ENCODE data around the gene EMC7.

Gene EMC7

DNA sequence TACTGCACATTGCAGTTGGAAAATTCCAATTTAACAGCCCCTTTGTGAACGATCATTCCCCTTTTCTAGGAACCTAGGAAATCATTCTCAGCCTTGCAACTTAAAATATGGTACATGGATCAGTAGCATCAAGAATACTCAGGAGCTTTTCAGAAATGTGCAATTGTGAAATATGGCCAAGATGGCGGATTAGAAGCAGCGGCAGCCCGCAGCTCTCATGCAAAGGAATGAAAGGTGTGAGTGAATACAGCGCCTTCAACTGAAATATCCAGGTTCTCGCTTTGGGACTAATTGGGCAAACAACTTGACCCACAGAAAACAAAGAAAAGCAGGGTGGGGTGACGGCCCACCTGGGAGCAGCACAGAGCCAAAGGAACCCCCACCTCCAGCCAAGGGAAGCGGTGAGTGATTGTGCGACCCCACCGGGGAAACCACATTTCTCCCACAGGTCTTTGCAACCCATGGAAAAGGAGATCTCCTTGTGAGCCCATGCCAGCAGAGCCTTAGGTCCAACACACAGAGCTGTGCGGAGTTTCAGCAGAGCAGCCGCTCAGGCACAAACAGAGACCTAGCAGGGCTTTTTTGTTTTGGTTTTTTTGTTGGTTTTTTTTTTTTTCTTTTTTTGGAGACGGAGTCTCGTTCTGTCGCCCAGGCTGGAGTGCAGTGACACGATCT lies 55.1 kb downstream of the EMC7 start:
- no peaks in the 10 kb centered on the region for H3K4me1 Mint-ChIP-seq
- H3K9me3 Mint-ChIP-seq, result peaks cover 21% of the 10 kb centered on the region
- H3K36me3 Mint-ChIP-seq (ENCODE audit: insufficient read depth), result peaks cover 4% of the 10 kb centered on the region
- ATAC-seq (replicated peaks; ENCODE audit: extremely low read depth, poor library complexity, severe bottlenecking) (no peak), DNase-seq (ENCODE audit: low spot score in 2 of 2) (no peak)
- H3K4me3 Mint-ChIP-seq, result no peak overlapping the region
- peaks cover 12% of the 10 kb centered on the region for H3K27me3 Mint-ChIP-seq
- H3K27ac Mint-ChIP-seq (ENCODE audit: low read depth), result no peak overlapping the region

DNA sequence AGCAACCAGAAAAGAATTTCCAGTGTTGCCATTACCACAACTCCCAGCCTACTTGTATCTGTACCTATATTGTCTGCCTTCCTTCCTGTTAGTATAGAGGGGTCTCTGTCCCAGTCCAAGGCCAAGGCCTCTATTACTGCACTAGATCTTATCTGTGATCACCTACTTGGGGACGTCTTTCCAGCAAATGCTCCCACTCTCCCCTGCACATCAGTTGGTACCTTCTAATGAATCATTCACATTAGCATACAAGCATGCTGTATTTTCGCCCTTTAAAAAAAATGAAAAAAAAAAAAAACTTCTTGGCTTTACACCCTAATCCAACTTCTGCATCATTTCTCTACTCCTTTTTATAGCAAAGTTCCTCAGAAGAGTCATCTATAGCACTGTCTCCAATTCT lies 57.8 kb downstream of the EMC7 start:
- DNase-seq (ENCODE audit: low spot score in 2 of 2) (no peak), ATAC-seq (replicated peaks; ENCODE audit: extremely low read depth, poor library complexity, severe bottlenecking) (no peak)
- peaks cover 9% of the 10 kb centered on the region for H3K4me1 Mint-ChIP-seq
- H3K4me3 Mint-ChIP-seq, result no peak overlapping the region
- H3K9me3 Mint-ChIP-seq, result no peaks in the 10 kb centered on the region
- peaks cover 4% of the 10 kb centered on the region for H3K36me3 Mint-ChIP-seq (ENCODE audit: insufficient read depth)
- H3K27ac Mint-ChIP-seq (ENCODE audit: low read depth), result no peak overlapping the region
- no peaks in the 10 kb centered on the region for H3K27me3 Mint-ChIP-seq

DNA sequence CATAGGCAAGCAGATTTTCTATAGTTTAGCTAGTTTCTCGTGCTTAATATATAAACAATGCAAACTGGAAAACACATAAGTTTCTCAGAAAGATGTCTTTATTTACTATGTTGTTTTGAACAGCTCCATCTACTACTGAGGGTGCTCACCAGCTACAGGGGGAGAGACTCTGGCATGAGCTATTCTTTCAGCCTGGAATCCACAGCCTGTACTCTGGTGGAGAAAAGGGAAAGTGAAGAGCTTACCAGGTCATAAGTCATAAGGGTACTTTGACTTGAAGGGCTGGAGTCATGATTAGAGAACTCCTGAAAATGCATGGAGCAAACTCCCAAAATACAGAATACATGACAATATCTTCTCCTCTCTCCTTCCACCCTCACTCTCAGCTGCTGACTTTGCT lies 58.3 kb downstream of the EMC7 start:
- DNase-seq (ENCODE audit: low spot score in 2 of 2) (no peak), ATAC-seq (replicated peaks; ENCODE audit: extremely low read depth, poor library complexity, severe bottlenecking) (no peak)
- H3K4me3 Mint-ChIP-seq, result no peak overlapping the region
- H3K36me3 Mint-ChIP-seq (ENCODE audit: insufficient read depth), result peaks cover 4% of the 10 kb centered on the region
- H3K27me3 Mint-ChIP-seq, result no peaks in the 10 kb centered on the region
- no peaks in the 10 kb centered on the region for H3K9me3 Mint-ChIP-seq
- peaks cover 9% of the 10 kb centered on the region for H3K4me1 Mint-ChIP-seq
- H3K27ac Mint-ChIP-seq (ENCODE audit: low read depth), result no peak overlapping the region

DNA sequence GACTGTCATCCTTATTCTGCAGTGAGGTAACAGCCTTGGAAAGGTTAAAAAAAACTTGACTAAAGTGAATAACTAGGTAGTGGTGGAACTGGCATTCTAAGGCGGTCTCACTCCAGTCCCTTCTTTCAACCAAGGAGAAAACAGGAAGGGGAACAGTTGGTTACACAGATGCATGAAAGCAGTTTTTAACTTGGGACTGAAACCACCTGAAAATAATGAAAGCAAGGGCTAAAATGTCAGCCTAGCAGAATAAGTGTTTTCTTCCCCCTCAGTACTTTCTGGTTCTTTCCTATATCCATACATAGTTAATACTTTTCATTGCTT lies 61.9 kb downstream of the EMC7 start:
- H3K27ac Mint-ChIP-seq (ENCODE audit: low read depth), result peak overlapping the region; percentile 85
- peaks cover 2% of the 10 kb centered on the region for H3K36me3 Mint-ChIP-seq (ENCODE audit: insufficient read depth)
- DNase-seq (ENCODE audit: low spot score in 2 of 2) (no peak), ATAC-seq (replicated peaks; ENCODE audit: extremely low read depth, poor library complexity, severe bottlenecking) (no peak)
- H3K9me3 Mint-ChIP-seq, result no peaks in the 10 kb centered on the region
- H3K4me3 Mint-ChIP-seq, result peak overlapping the region; percentile 84
- H3K4me1 Mint-ChIP-seq, result peaks cover 15% of the 10 kb centered on the region
- no peaks in the 10 kb centered on the region for H3K27me3 Mint-ChIP-seq

DNA sequence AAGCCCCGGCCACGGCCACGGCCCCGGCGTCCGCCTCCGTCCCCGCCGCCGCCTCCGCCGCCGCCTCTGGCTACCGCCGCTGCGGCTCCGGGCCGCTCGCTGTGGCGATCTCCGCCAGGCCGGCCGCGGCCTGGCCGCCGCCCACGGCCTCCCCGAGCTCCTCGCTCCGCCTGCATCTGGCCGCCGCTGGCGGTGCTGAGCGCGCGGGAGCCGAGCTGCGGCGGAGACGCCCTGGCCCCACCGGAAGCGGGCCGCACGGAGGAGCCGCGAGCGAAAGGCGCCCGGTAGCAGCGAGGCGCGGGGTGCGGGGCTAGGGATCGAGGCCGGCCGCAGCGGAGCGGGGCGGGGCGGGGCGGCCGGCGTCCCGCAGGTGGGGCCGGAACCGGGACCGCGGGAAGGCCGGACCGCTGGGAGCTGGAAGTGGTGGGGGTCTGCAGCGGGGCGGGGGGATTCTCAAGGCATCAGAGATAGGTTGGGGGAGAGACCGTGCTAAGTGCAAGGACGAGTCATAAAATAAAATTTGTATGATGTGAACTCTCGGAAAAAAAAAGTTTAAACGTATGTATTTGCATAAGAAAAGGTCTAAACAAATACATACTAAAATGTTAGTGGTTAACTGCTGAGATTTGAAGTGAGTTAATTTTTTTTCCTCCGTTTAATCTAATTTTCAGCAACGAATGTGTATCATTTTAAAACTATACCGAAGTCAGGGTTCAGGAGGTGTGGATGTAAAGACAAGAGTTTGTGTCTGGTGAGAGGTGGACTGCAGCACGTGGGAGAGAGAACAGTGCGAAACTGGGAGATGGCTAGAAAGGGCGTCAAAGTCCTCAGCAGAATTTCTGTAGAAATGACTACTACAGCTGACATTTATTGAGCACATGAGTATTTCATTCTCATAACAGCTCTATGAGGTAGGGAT lies 62.5 kb downstream of the EMC7 start, which contains the start of gene AVEN:
Gene AVEN, minus strand, starts transcription at position 334 of the 919 bp plus-strand sequence. Its CDS starts 158 bp downstream, at position 176.
- peak in 1 of 2 donors; percentile 30 for DNase-seq (ENCODE audit: low spot score in 2 of 2)

DNA sequence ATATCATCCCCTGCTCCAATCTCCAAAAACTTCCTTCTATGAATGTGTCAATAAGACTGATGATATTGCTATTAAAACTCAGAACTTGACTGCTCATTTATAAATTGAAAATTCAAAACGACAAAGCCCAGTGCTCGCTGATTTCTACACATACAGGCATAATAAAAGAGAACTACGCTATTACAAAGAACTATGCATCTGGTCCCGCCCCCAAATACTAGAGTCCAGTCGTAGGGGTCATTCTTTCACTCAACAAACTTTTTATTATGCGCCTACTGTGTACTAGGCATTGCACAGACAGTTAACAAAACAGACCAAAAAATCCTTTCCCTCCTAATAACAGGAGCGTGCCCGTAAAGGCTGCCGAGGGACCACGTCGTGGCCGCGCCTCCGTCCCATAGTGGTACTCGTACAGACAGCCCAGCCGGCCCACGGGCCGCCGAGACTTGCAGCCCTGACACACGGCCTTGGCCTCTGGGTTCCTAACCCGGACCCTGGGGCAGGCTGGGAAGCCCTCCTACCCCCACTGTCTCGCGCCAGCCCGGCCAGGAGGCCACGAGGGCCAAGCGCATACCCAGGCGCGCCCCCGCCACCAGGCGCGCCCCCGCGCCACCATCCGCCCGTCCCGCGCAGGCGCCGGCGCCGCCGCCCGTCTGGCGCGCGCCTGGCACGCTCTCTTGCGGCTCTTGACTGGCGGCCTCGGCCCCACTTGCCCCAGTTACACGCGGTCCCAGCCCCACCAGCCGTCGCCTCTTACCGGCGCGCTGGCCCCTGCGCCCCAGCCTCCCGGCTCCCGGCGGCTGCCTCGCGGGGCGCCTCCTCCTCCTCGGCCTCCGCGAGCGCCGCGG lies 63.4 kb downstream of the EMC7 start:
- DNase-seq (ENCODE audit: low spot score in 2 of 2) (peak; percentile 44 to 58), ATAC-seq (replicated peaks; ENCODE audit: extremely low read depth, poor library complexity, severe bottlenecking) (peak; percentile 85)
- peaks cover 2% of the 10 kb centered on the region for H3K36me3 Mint-ChIP-seq (ENCODE audit: insufficient read depth)
- H3K27me3 Mint-ChIP-seq, result no peaks in the 10 kb centered on the region
- peak overlapping the region; percentile 84 for H3K4me3 Mint-ChIP-seq
- H3K27ac Mint-ChIP-seq (ENCODE audit: low read depth), result peak overlapping the region; percentile 80
- H3K4me1 Mint-ChIP-seq, result peaks cover 15% of the 10 kb centered on the region
- no peaks in the 10 kb centered on the region for H3K9me3 Mint-ChIP-seq

More for the DNA sequence above, 62.5 kb downstream of the EMC7 start, which contains the start of gene AVEN:
- H3K27ac Mint-ChIP-seq (ENCODE audit: low read depth), result peak within 1 kb of the TSS; percentile 85
- H3K9me3 Mint-ChIP-seq, result no peaks in the 10 kb centered on the region
- peak within 1 kb of the TSS; percentile 84 for H3K4me3 Mint-ChIP-seq
- peaks cover 15% of the 10 kb centered on the region for H3K4me1 Mint-ChIP-seq
- no peaks in the 10 kb centered on the region for H3K27me3 Mint-ChIP-seq
- peaks cover 2% of the 10 kb centered on the region for H3K36me3 Mint-ChIP-seq (ENCODE audit: insufficient read depth)
- ATAC-seq (replicated peaks; ENCODE audit: extremely low read depth, poor library complexity, severe bottlenecking), result peak; percentile 72

Data from central memory CD8-positive, alpha-beta T cell (primary cell).